ENCODE data around the gene ABCA9. TPM values are rescaled to one million over a fixed set of nuclear protein-coding genes. Genes with fewer than 3 reads are reported as not detected.

The ABCA9 gene
- total and polyA plus RNA-seq, 2 of the 13 experiments (the other 11 are each of a cell fraction or from before 2014, with no cell fraction given), result 0.04 TPM; not detected in 1

DNA sequence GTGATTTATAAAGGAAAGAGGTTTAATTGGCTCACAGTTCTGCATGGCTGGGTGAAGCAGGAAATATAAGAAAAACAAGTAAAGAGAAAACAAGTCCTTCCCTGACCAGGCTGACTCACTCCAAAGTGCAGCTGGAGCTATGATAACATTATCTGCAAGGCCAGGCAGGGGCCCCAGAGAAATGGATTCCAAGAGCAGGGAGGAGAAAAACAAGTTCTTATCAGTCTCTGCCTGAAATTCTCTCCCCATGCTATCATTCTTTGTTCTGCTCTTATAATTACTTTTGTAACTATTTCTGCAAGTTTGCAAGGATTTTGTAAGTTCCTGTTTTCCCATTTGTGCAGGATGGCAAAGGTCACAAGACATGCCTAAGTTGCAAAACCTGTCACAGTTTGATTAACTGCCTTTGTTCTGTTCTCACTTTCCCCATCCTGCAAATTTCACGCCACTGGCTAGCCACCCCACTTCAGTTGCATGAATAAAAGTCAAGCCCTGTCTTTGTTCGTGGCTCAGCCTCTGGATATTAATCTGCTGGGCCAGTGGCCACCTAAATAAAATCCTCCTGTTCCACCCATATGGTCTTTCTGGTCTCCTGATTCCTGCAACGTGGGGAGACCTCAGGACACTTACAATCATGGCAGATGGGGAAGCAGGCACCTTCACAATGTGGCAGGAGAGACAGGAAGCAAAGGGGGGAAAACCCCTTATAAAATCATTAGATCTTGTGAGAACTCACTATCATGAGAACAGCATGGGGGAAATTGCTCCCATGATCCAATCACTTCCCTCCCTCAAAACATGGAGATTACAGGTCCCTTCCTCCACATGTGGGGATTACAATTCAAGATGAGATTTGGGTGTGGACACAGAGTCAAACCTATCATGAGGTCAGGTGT is 13.1 kb downstream of the ABCA9 start (continued):
- peak; percentile 63; the same call in 1 of the 2 replicates for TF ChIP-seq TOPORS (CRISPR knock-in tag; IDR thresholded peaks at IDR 0.05)
- peak; percentile 41; the same call in 1 of the 2 replicates for TF ChIP-seq TP53 (CRISPR knock-in tag; conservative IDR thresholded peaks at IDR 0.05)
- no peak for TF ChIP-seq ZNF713 (CRISPR knock-in tag; IDR thresholded peaks at IDR 0.05)
- TF ChIP-seq ONECUT2 (CRISPR knock-in tag; IDR thresholded peaks at IDR 0.05), result peak; percentile 76
- TF ChIP-seq, protein P1, sequence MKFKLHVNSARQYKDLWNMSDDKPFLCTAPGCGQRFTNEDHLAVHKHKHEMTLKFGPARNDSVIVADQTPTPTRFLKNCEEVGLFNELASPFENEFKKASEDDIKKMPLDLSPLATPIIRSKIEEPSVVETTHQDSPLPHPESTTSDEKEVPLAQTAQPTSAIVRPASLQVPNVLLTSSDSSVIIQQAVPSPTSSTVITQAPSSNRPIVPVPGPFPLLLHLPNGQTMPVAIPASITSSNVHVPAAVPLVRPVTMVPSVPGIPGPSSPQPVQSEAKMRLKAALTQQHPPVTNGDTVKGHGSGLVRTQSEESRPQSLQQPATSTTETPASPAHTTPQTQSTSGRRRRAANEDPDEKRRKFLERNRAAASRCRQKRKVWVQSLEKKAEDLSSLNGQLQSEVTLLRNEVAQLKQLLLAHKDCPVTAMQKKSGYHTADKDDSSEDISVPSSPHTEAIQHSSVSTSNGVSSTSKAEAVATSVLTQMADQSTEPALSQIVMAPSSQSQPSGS (CRISPR knock-in tag; IDR thresholded peaks at IDR 0.05), result peak; percentile 97
- TF ChIP-seq ZNF546 (CRISPR knock-in tag; conservative IDR thresholded peaks at IDR 0.05), result no peak
- no peak for TF ChIP-seq FLYWCH1 (CRISPR knock-in tag; IDR thresholded peaks at IDR 0.05)
- TF ChIP-seq, protein P2, sequence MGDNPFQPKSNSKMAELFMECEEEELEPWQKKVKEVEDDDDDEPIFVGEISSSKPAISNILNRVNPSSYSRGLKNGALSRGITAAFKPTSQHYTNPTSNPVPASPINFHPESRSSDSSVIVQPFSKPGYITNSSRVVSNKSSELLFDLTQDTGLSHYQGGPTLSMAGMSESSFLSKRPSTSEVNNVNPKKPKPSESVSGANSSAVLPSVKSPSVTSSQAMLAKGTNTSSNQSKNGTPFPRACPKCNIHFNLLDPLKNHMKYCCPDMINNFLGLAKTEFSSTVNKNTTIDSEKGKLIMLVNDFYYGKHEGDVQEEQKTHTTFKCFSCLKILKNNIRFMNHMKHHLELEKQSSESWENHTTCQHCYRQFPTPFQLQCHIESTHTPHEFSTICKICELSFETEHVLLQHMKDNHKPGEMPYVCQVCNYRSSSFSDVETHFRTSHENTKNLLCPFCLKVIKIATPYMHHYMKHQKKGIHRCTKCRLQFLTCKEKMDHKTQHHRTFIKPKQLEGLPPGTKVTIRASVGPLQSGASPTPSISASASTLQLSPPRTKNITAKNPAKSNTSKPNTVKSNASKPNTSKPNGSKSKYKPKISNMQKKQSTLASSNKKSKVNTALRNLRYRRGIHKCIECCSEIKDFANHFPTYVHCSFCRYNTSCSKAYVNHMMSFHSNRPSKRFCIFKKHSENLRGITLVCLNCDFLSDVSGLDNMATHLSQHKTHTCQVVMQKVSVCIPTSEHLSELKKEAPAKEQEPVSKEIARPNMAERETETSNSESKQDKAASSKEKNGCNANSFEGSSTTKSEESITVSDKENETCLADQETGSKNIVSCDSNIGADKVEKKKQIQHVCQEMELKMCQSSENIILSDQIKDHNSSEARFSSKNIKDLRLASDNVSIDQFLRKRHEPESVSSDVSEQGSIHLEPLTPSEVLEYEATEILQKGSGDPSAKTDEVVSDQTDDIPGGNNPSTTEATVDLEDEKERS (CRISPR knock-in tag; IDR thresholded peaks at IDR 0.05), result peak; percentile 96
- TF ChIP-seq ATRX (CRISPR knock-in tag; IDR thresholded peaks at IDR 0.05; ENCODE audit: borderline replicate concordance), result no peak
- TF ChIP-seq RAD51 (IDR thresholded peaks at IDR 0.05; ENCODE audit: borderline replicate concordance), result no peak
- TF ChIP-seq MLLT10 (CRISPR knock-in tag; IDR thresholded peaks at IDR 0.05), result no peak
- TF ChIP-seq NCOA5 (CRISPR knock-in tag; IDR thresholded peaks at IDR 0.05), result no peak; the same call in 1 of the 2 replicates
- TF ChIP-seq ZNF333 (CRISPR knock-in tag; IDR thresholded peaks at IDR 0.05; ENCODE audit: borderline replicate concordance), result no peak
- TF ChIP-seq BATF2 (CRISPR knock-in tag; IDR thresholded peaks at IDR 0.05), result no peak
- TF ChIP-seq NFYC (CRISPR knock-in tag; IDR thresholded peaks at IDR 0.05), result peak; percentile 45
- no peak for TF ChIP-seq GPBP1L1 (CRISPR knock-in tag; IDR thresholded peaks at IDR 0.05)
- TF ChIP-seq NFE2L1 (CRISPR knock-in tag; IDR thresholded peaks at IDR 0.05; ENCODE audit: borderline replicate concordance), result no peak
- TF ChIP-seq ZNF598 (CRISPR knock-in tag; IDR thresholded peaks at IDR 0.05; ENCODE audit: borderline replicate concordance), result no peak
- no peak for TF ChIP-seq ZFAT (CRISPR knock-in tag; conservative IDR thresholded peaks at IDR 0.05)
- TF ChIP-seq PRMT3 (CRISPR knock-in tag; IDR thresholded peaks at IDR 0.05; ENCODE audit: borderline replicate concordance, low read depth), result no peak
- peak; percentile 87; the same call in 1 of the 2 replicates for TF ChIP-seq ZSCAN5A (CRISPR knock-in tag; IDR thresholded peaks at IDR 0.05; ENCODE audit: borderline replicate concordance)
- peak; percentile 54; the same call in 1 of the 2 replicates for TF ChIP-seq REL (CRISPR knock-in tag; conservative IDR thresholded peaks at IDR 0.05)
